ENCODE data around the gene FBXO40. TPM values are rescaled to one million over a fixed set of nuclear protein-coding genes. Genes with fewer than 3 reads are reported as not detected.

FBXO40 gene
- total and polyA plus RNA-seq, 2 of the 13 experiments (the other 11 are each of a cell fraction or from before 2014, with no cell fraction given): not detected

DNA sequence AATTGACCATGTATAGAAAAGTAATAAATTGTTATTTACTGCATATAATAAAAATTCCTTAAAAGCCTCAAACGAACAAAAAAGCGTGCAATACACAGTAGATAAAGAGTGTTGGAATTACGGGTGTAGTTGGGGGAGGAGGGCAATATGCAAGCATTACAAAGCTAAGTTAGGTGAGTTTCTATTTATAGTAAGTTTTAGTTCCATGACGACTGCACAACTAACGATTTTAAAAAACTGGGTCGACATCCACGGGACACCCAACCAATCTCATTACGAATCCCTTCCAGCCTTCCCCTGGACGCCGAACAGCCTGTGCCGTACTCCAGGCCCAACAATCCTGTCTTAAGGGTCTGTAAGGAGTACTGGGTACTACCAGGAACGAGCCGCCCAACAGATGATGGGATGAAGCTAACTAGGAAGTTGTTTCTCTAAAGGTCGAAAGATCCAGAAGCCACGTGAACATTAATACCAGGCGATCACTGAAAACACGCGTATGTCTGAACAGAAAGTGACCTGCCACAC, 48.1 kb upstream of the FBXO40 start:
- DNase-seq (ENCODE audit: low spot score): no peak

DNA sequence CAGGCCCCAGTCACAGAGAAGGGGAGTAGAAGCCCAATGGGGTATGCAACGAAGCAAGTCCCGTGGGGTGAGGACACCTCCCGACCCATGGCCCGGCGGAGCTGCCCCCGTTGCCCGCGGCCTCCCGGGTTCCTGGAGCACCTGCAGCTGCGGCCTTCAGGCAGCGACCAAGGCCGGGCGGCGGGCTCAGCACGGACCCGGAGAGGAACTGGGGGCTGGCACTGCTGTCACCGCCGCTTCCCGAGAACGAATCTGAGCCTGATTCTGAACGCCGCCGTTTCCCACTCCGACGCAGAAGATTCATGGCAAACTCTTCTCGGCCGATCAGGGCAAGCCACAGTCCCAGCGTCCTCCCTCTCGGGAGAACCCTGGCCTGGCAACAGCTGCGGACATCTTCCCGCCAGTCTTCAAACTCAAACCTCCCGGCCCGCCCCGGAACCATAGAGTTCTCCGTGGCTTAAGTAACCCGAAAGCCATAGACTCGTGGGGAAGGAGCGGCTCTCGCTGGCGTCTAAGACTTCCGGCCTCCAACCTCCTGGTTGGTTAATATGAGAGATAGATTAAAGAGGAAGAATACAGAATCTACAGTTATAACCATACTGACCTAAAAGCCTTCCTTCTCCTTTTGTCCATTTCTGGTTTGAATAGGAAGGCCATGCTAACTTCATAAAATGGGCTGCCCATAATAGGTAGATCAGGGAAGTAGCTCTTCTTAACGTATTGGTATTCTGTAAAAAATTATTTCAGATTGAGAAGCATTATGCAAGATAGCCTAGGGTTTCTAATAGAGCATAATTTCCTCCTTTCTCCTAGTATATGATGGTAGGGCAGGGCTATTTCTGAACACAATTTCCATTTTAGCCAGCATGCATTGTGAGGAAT, 47.4 kb upstream of the FBXO40 start, which contains the start of gene POLQ:
Gene POLQ, minus strand, starts transcription at position 415 of the 882 bp plus-strand sequence. Its CDS starts 111 bp downstream, at position 304.
- peak within 1 kb of the TSS; percentile 81 to 96 (median 82) for H3K4me3 ChIP-seq (replicated peaks in 1 of 3; ENCODE audit: insufficient read depth in 1 of 3, low read depth in 2 of 3, low read length in 3 of 3)
- intact Hi-C loops (cut with micrococcal nuclease; ENCODE audit: unreplicated experiment): loop anchor here (1.0 to 10.0 kb wide), 10 partner anchors 203 to 1941 kb away; partner anchors contain the start of genes FAM162A, GOLGB1 and MIX23
- peak within 1 kb of the TSS; percentile 99 for H2AFZ ChIP-seq (ENCODE audit: low read length)
- DNase-seq (ENCODE audit: low spot score) (peak; percentile 87), FAIRE-seq (peak; percentile 72), ATAC-seq (peak; percentile 97)
- TSS peak; percentile 81 for BruUV-seq (replicated peaks)
- 1% methylated on average over 24 of the region's 42 CpGs for WGBS (ENCODE audit: low lambda C conversion rate)
- ChIA-PET CTCF (ENCODE audit: low intra/inter-chr PET ratio, low total read pairs) (interaction anchor here (0.7 to 2.2 kb wide), 4 partner anchors 450 to 1133 kb away, joined by 3 to 9 read pairs (median 7); no protein-coding TSS in a partner anchor), POLR2A (interaction anchor here (0.5 kb wide), 1 partner anchor 73 kb away, joined by 3 read pairs; no protein-coding TSS in a partner anchor)
- H3K9ac ChIP-seq (ENCODE audit: insufficient read depth, low read depth, low read length): peak within 1 kb of the TSS; percentile 76
- H3K4me2 ChIP-seq (ENCODE audit: low read depth, low read length): peak within 1 kb of the TSS; percentile 85
- peak within 1 kb of the TSS; percentile 51 for H3K27ac ChIP-seq (ENCODE audit: extremely low read length, insufficient read depth, low read length)
- H3K36me3 ChIP-seq (replicated peaks in 1 of 2; ENCODE audit: control insufficient read depth in 1 of 2, insufficient read depth in 2 of 2, low read length in 2 of 2): peaks cover 0 to 14% of the 10 kb centered on the region in 2 experiments; a peak in 2 of 5 replicates
- H3K27me3 ChIP-seq (ENCODE audit: control insufficient read depth in 1 of 2, insufficient read depth in 2 of 2, low read length in 2 of 2): no peaks in the 10 kb centered on the region; a peak in 1 of 5 replicates
- H3K9me3 ChIP-seq (ENCODE audit: low read length): no peaks in the 10 kb centered on the region
- peaks cover 9% of the 10 kb centered on the region for H3K4me1 ChIP-seq (ENCODE audit: insufficient read depth, low read length)
- in situ Hi-C loops (cut with HindIII; ENCODE audit: extremely low pct_ligation_motif_present, low pct_unique_long_range_greater_than_20kb): loop anchor here (5.0 to 10.0 kb wide), 2 partner anchors 449 to 711 kb away; no protein-coding TSS in a partner anchor
- no peaks in the 10 kb centered on the region for H4K20me1 ChIP-seq (ENCODE audit: insufficient read depth, low read length)
- peaks cover 15% of the 10 kb centered on the region for H3K79me2 ChIP-seq (ENCODE audit: insufficient read depth, low read length)
- TF ChIP-seq, protein P1, sequence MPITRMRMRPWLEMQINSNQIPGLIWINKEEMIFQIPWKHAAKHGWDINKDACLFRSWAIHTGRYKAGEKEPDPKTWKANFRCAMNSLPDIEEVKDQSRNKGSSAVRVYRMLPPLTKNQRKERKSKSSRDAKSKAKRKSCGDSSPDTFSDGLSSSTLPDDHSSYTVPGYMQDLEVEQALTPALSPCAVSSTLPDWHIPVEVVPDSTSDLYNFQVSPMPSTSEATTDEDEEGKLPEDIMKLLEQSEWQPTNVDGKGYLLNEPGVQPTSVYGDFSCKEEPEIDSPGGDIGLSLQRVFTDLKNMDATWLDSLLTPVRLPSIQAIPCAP (CRISPR knock-in tag; IDR thresholded peaks at IDR 0.05; ENCODE audit: low read depth): no peak
- TF ChIP-seq PRDM15 (CRISPR knock-in tag; IDR thresholded peaks at IDR 0.05): no peak
- TF ChIP-seq, protein P2, sequence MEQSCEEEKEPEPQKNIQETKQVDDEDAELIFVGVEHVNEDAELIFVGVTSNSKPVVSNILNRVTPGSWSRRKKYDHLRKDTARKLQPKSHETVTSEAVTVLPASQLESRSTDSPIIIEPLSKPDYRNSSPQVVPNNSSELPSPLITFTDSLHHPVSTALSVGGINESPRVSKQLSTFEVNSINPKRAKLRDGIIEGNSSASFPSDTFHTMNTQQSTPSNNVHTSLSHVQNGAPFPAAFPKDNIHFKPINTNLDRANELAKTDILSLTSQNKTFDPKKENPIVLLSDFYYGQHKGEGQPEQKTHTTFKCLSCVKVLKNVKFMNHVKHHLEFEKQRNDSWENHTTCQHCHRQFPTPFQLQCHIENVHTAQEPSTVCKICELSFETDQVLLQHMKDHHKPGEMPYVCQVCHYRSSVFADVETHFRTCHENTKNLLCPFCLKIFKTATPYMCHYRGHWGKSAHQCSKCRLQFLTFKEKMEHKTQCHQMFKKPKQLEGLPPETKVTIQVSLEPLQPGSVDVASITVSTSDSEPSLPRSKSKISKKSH (CRISPR knock-in tag; IDR thresholded peaks at IDR 0.05; ENCODE audit: borderline replicate concordance): no peak

More for the DNA sequence above, 48.1 kb upstream of the FBXO40 start:
- Histone ChIP-seq H3K4me3 (replicated peaks in 1 of 3; ENCODE audit: insufficient read depth in 1 of 3, low read depth in 2 of 3, low read length in 3 of 3) (peak overlapping the region; percentile 81 to 96 (median 82)), H3K4me1 (ENCODE audit: insufficient read depth, low read length) (peaks cover 9% of the 10 kb centered on the region), H3K27me3 (ENCODE audit: control insufficient read depth in 1 of 2, insufficient read depth in 2 of 2, low read length in 2 of 2) (no peaks in the 10 kb centered on the region; a peak in 1 of 5 replicates), H2AFZ (ENCODE audit: low read length) (peak overlapping the region; percentile 81), H3K9me3 (ENCODE audit: low read length) (no peaks in the 10 kb centered on the region), H3K4me2 (ENCODE audit: low read depth, low read length) (peak overlapping the region; percentile 85), H3K27ac (ENCODE audit: extremely low read length, insufficient read depth, low read length) (peak overlapping the region; percentile 51), H3K9ac (ENCODE audit: insufficient read depth, low read depth, low read length) (peak overlapping the region; percentile 76), H3K36me3 (replicated peaks in 1 of 2; ENCODE audit: control insufficient read depth in 1 of 2, insufficient read depth in 2 of 2, low read length in 2 of 2) (peaks cover 0 to 14% of the 10 kb centered on the region in 2 experiments; a peak in 2 of 5 replicates), H3K79me2 (ENCODE audit: insufficient read depth, low read length) (peaks cover 15% of the 10 kb centered on the region), H4K20me1 (ENCODE audit: insufficient read depth, low read length) (no peaks in the 10 kb centered on the region)
- CTCF ChIA-PET (ENCODE audit: low intra/inter-chr PET ratio, low total read pairs): no interaction called here
- TF ChIP-seq PRPF4 (IDR thresholded peaks at IDR 0.05; ENCODE audit: low read depth, low read length, poor library complexity, severe bottlenecking) (no peak), MXD4 (CRISPR knock-in tag; IDR thresholded peaks at IDR 0.05) (no peak), NCOA5 (CRISPR knock-in tag; IDR thresholded peaks at IDR 0.05) (no peak), SAFB2 (CRISPR knock-in tag; IDR thresholded peaks at IDR 0.05; ENCODE audit: borderline replicate concordance, low read depth) (no peak), EEA1 (CRISPR knock-in tag; IDR thresholded peaks at IDR 0.05; ENCODE audit: borderline replicate concordance) (no peak), SP4 (CRISPR knock-in tag; IDR thresholded peaks at IDR 0.05) (no peak)
- WGBS (ENCODE audit: low lambda C conversion rate): under 1% methylated on average over 15 of the region's 18 CpGs
- in situ Hi-C loops (cut with HindIII; ENCODE audit: extremely low pct_ligation_motif_present, low pct_unique_long_range_greater_than_20kb): loop anchor here (5.0 to 10.0 kb wide), 2 partner anchors 450 to 712 kb away; no protein-coding TSS in a partner anchor
- ATAC-seq (peak; percentile 52), FAIRE-seq (no peak)
- intact Hi-C loops (cut with micrococcal nuclease; ENCODE audit: unreplicated experiment): loop anchor here (2.0 to 10.0 kb wide), 5 partner anchors 204 to 1942 kb away; partner anchors contain the start of genes FAM162A, GOLGB1 and MIX23
- POLR2A ChIA-PET: interaction anchor here (0.5 kb wide), 1 partner anchor 74 kb away, joined by 3 read pairs; no protein-coding TSS in a partner anchor
- no TSS peak for BruUV-seq (replicated peaks)

Data from HepG2 (cell line).